Stimulated activated naive CD8-positive, alpha-beta T cell treated with anti-CD3 and anti-CD28 coated beads, Interleukin-15, amount 100 ng/mL, for 72 hours (primary cell): ENCODE data around the gene KRTAP5-9.

ENCODE experiments used
- ATAC-seq: fragments of 150-1000 bp; cut with Tn5 transposase; 2 replicates; pipeline ENCODE4 v1.10.0; 2021; ENCODE audit warnings: mild to moderate bottlenecking, moderate library complexity
- DNase-seq, 2 donors: peaks; one replicate each; pipeline ENCODE4 v3.0.0; 2021 to 2022
- H3K27ac Mint-ChIP-seq, 2 donors: one replicate each; pipeline ENCODE4 v1.8.0; 2022; ENCODE audit warnings: mild to moderate bottlenecking in 2 of 2, mixed read lengths in 2 of 2, moderate library complexity in 2 of 2
- H3K27me3 Mint-ChIP-seq: one replicate; pipeline ENCODE4 v1.8.0; 2022; ENCODE audit warnings: mixed read lengths
- H3K4me1 Mint-ChIP-seq: one replicate; pipeline ENCODE4 v1.8.0; 2022; ENCODE audit warnings: mild to moderate bottlenecking, mixed read lengths
- H3K4me3 Mint-ChIP-seq, 2 donors: one replicate each; pipeline ENCODE4 v1.8.0; 2022; ENCODE audit warnings: mild to moderate bottlenecking in 2 of 2, mixed read lengths in 2 of 2, moderate library complexity in 1 of 2
- H3K9me3 Mint-ChIP-seq, 2 donors: one replicate each; pipeline ENCODE4 v1.8.0; 2022; ENCODE audit warnings: mixed read lengths in 2 of 2

Gene KRTAP5-9, protein sequence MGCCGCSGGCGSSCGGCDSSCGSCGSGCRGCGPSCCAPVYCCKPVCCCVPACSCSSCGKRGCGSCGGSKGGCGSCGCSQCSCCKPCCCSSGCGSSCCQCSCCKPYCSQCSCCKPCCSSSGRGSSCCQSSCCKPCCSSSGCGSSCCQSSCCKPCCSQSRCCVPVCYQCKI

DNA sequence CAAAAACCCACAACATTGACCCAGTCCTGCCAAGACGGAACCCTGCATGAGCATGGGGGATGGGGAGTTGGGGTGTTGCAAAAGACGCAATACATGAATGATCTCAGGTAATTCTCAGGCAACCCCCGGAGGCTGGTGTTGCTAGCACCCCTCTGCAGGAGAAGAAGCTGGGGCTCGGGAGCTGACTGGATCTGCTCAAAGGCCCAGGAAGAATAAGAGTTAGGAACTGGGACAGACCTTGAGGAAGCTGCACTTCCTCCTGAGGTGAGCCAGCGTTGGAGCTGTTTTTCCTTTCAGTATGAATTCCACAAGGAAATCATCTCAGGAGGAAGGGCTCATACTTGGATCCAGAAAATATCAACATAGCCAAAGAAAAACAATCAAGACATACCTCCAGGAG lies at the start of gene KRTAP5-9:
TSS of gene KRTAP5-9 (plus strand) at position 301 of the 400 bp plus-strand sequence. CDS start 238 bp downstream, outside the sequence.
- Mint-ChIP-seq H3K4me1 (peaks cover 14% of the 10 kb centered on the region), H3K9me3 (peaks cover 0 to 13% of the 10 kb centered on the region in 2 donors), H3K27ac (no peak within 1 kb of the TSS), H3K4me3 (no peak within 1 kb of the TSS), H3K27me3 (peaks cover 40% of the 10 kb centered on the region)
- DNase-seq (no peak), ATAC-seq (no peak)

DNA sequence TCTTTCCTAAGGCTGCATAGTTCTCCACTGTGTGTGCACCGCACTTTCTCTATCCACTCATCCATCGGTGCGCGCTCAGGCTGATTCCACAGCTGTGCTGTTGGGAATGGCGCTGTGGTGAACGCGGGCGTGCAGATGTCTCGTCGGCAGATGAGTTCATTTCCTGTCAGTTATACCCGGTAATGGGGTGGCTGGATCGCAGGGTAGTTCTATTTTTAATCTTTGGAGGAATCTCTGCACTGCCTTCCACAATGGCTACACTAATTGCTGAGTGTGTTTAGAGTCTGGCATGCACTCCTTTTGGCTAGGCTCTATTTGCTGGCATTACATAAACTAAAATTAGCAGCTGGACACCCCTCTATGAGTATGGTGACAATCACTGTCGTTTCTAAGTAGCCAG lies 49.1 kb upstream of the KRTAP5-9 start:
- no peaks in the 10 kb centered on the region for H3K27me3 Mint-ChIP-seq
- no peaks in the 10 kb centered on the region for H3K4me1 Mint-ChIP-seq
- no peak for ATAC-seq
- DNase-seq = no peak
- no peak overlapping the region for H3K4me3 Mint-ChIP-seq
- no peak overlapping the region for H3K27ac Mint-ChIP-seq
- H3K9me3 Mint-ChIP-seq = no peaks in the 10 kb centered on the region

DNA sequence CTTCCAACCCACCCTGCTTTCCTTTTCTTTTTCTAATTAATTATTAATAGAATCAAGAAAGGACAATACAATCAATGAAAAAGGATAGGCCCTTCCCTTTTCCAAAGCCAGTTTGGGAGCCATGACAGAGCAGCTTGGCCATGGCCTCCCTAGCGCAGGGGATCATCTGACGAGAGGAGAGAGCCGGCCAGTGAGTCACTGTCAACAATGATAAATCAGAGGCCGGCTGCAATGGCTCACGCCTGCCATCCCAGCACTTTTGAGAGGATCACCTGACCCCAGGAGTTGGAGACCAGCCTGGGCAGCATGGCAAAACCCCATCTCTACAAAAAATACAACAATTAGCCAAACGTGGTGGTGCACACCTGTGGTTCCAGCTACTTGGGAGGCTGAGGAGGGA lies 48.7 kb upstream of the KRTAP5-9 start:
- no peak for DNase-seq
- H3K27me3 Mint-ChIP-seq = no peaks in the 10 kb centered on the region
- no peak for ATAC-seq
- H3K4me3 Mint-ChIP-seq = no peak overlapping the region
- peaks cover 0 to 3% of the 10 kb centered on the region in 2 donors for H3K9me3 Mint-ChIP-seq
- H3K27ac Mint-ChIP-seq = no peak overlapping the region
- H3K4me1 Mint-ChIP-seq = no peaks in the 10 kb centered on the region

DNA sequence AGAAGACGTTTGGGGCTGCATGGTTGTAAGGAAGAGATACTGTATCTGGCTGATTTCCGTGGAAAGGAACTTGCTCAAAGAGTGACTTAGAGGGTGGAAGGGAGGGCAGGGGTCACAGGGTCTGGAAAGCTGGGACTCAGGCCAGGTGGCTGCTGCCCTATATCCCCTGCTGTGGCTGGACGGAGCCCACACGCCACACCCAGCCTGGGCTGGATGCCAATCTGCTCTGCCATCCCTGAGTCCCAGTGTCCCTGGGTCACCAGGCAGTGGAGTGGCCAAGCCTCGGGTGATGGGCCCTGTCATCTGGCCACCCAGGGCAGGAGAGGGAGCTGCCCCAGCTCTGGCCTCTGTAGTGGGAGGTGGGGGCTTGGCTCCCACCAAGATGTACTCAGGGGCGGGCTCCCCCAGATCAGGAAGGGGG lies 47.6 kb upstream of the KRTAP5-9 start:
- DNase-seq (no peak), ATAC-seq (no peak)
- Mint-ChIP-seq H3K27me3 (no peaks in the 10 kb centered on the region), H3K4me3 (no peak overlapping the region), H3K9me3 (peaks cover 0 to 10% of the 10 kb centered on the region in 2 donors), H3K4me1 (no peaks in the 10 kb centered on the region), H3K27ac (no peak overlapping the region)

DNA sequence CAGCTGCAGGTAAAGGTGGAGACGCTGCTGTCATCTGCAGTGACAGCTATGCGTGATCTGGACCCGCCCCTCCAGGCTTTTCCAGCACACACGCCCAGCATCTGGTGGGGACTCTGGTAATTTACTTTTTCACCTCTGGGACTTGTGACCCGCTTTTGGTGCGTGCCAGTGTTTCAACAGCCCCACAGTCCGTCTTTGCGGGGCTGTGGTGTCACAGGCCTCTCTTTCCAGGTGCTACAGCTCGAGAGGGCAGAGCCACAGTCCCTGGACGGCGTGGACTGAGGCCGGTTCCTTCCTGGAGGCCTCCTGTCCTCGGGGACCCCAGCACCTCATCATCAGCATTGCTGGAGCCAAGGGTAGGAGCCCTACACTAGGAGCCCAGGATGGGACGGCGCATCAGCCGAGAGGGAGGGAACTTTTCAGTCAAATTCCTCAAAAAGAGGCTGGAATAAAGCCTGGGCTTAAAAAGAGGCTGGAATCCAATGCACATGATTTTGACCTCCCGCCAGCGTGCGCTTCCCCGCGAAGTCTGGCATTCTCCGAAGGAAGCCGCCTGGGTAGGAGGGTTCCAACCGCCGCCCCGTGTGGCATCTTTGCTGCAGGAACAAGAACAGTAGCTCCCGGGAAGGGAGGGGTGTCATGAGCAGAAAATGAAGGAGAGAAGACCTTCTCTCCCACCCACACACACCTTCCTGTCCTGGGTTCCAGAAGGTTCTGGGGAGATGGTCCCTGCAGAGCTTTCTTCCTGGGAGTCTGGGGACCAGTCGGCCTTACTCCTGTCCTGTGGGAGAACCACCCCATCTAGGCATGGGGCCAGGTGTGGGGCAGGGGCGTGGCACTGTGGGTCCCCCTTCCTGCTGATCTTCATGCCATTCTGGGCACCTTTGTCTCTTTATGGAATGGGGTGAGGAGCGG lies 46.9 kb upstream of the KRTAP5-9 start:
- H3K9me3 Mint-ChIP-seq = peaks cover 0 to 17% of the 10 kb centered on the region in 2 donors
- H3K27ac Mint-ChIP-seq = peak overlapping the region in 1 of 2 donors; percentile 42
- DNase-seq = no peak
- ATAC-seq = no peak
- H3K4me3 Mint-ChIP-seq = no peak overlapping the region
- H3K27me3 Mint-ChIP-seq = no peaks in the 10 kb centered on the region
- no peaks in the 10 kb centered on the region for H3K4me1 Mint-ChIP-seq

DNA sequence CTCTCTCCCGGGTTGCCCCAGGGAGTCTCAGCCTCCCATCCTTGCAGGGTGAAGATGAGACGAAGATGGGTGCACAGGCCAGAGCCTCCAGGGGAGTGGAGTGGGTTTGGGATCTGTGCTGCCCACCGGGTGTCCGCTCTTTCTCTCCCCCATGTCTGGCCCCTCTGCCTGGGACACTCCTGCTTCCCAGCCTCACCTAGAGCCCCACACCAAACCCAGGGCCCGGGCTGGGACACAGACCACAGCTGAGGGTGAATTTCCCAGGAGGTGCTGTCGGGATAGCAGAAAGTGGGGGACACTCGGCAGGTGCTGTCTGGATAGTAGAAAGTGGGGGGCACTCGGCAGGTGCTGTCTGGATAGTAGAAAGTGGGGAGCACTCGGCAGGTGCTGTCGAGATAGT lies 46.2 kb upstream of the KRTAP5-9 start:
- Mint-ChIP-seq H3K9me3 (peaks cover 0 to 19% of the 10 kb centered on the region in 2 donors), H3K4me3 (no peak overlapping the region), H3K4me1 (no peaks in the 10 kb centered on the region), H3K27ac (no peak overlapping the region), H3K27me3 (no peaks in the 10 kb centered on the region)
- ATAC-seq (no peak), DNase-seq (no peak)

DNA sequence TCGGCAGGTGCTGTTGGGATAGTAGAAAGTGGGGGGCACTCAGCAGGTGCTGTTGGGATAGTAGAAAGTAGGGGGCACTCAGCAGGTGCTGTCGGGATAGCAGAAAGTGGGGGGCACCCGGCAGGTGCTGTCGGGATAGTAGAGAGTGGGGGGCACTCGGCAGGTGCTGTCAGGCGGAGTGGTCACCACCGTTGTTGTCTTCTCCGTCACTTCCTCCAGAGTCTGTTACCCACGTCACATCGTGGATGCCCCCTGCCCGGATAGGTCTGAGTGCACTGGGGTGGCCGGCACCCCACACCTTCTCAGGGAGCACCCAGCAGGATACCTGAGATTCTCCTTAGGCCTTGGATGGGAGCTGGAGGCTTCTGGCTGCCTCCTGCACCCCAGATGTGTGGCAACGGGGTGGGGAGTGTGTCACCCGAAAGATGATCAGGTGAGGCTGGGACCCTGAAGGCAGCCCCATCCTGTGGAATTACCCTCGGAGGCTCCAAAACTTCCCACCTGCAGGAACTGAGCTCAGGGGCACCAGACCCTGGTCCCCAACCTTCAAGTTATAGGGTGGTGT lies 45.3 kb upstream of the KRTAP5-9 start:
- Mint-ChIP-seq H3K4me3 (no peak overlapping the region), H3K9me3 (peaks cover under 1 to 28% of the 10 kb centered on the region in 2 donors), H3K27me3 (no peaks in the 10 kb centered on the region)

DNA sequence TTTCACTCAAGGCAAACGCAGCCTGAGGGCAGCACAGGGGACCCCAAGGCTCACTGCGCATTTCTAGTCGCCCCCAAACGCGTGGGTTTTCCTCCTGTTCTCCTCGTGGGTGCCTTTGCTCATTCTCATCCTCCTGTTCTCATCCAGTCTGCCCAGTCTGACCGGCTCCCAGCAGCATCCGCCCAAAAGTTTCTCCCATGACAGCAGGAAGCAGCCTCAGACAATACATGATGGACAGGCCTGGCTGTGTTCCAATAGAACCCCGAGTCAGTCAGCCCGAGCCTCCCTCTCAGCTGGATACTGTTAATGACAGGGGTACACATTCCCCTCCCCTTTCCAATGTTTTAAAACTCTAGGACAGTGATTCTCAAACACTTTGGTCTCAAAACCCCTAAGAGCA lies 43.7 kb upstream of the KRTAP5-9 start:
- DNase-seq (no peak), ATAC-seq (no peak)
- Mint-ChIP-seq H3K4me3 (no peak overlapping the region), H3K27ac (peak overlapping the region in 1 of 2 donors; percentile 19), H3K9me3 (peaks cover 16 to 44% of the 10 kb centered on the region in 2 donors), H3K4me1 (no peaks in the 10 kb centered on the region), H3K27me3 (no peaks in the 10 kb centered on the region)

More for the DNA sequence above, 45.3 kb upstream of the KRTAP5-9 start:
- H3K4me1 Mint-ChIP-seq = no peaks in the 10 kb centered on the region
- DNase-seq = no peak
- no peak overlapping the region for H3K27ac Mint-ChIP-seq
- no peak for ATAC-seq

DNA sequence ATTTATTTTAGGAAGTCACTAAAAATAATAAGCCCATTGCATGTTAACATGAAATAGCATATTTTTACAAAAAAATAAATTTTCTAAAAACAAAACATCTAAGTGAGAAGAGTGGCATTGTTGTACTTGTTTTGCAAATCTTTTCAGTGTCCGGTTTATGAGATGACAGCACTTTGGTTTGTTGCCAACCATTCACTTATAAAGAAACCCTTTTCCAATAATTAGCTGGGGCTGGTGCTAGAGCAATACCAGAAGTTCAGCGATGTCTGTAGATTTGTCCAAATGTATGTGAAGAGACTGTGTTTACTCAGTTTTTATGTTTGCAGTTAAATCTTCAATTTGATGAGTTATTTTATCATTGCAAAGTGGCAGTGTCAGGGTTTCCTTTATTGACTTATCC lies 43.2 kb upstream of the KRTAP5-9 start:
- no peaks in the 10 kb centered on the region for H3K4me1 Mint-ChIP-seq
- H3K9me3 Mint-ChIP-seq = peaks cover 21 to 48% of the 10 kb centered on the region in 2 donors
- H3K27ac Mint-ChIP-seq = no peak overlapping the region
- ATAC-seq (no peak), DNase-seq (no peak)
- H3K27me3 Mint-ChIP-seq = no peaks in the 10 kb centered on the region
- no peak overlapping the region for H3K4me3 Mint-ChIP-seq

DNA sequence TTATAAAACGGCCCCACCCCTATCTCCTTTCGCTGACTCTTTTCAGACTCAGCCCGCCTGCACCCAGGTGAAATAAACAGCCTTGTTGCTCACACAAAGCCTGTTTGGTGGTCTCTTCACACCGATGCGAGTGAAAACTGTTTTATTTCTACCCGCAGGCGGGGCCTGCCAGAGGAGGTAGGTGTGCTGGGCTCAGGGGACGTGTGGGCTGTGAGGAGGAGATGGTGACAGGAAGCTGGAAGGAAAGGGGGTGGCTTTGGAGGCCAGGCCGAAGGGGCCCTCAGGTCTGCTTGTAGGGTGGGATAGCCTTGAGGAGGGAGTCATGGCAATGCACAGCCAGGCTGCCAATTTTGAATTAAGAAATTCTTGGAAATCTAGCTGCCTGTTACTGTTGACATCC lies 42.4 kb upstream of the KRTAP5-9 start:
- ATAC-seq = no peak
- no peaks in the 10 kb centered on the region for H3K27me3 Mint-ChIP-seq
- peaks cover 21 to 53% of the 10 kb centered on the region in 2 donors for H3K9me3 Mint-ChIP-seq
- no peak overlapping the region for H3K27ac Mint-ChIP-seq
- H3K4me1 Mint-ChIP-seq = no peaks in the 10 kb centered on the region
- H3K4me3 Mint-ChIP-seq = no peak overlapping the region
- DNase-seq = no peak

DNA sequence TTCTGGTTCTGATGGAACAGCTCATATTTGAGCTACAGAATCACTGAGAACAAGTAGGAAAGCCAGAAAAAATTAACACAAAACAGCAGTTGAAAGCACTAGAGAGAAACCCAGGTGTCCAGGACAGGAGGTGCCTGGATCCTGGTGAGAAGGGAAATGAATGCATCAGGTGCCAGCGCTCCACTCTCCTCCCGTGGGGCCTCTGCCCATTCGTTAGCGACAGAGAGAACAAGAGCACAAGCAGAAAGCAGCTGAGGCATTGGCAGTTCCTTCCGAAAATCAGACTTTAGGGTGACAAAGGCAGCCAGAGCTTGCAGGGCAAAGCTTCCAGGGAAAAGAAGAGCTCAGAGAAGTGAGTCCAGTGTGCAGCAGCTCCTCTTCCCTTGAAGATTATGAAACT lies 41.1 kb upstream of the KRTAP5-9 start:
- DNase-seq (no peak), ATAC-seq (no peak)
- Mint-ChIP-seq H3K4me3 (no peak overlapping the region), H3K27me3 (no peaks in the 10 kb centered on the region), H3K9me3 (peaks cover 25 to 66% of the 10 kb centered on the region in 2 donors), H3K27ac (peak overlapping the region in 1 of 2 donors; percentile 7), H3K4me1 (no peaks in the 10 kb centered on the region)

DNA sequence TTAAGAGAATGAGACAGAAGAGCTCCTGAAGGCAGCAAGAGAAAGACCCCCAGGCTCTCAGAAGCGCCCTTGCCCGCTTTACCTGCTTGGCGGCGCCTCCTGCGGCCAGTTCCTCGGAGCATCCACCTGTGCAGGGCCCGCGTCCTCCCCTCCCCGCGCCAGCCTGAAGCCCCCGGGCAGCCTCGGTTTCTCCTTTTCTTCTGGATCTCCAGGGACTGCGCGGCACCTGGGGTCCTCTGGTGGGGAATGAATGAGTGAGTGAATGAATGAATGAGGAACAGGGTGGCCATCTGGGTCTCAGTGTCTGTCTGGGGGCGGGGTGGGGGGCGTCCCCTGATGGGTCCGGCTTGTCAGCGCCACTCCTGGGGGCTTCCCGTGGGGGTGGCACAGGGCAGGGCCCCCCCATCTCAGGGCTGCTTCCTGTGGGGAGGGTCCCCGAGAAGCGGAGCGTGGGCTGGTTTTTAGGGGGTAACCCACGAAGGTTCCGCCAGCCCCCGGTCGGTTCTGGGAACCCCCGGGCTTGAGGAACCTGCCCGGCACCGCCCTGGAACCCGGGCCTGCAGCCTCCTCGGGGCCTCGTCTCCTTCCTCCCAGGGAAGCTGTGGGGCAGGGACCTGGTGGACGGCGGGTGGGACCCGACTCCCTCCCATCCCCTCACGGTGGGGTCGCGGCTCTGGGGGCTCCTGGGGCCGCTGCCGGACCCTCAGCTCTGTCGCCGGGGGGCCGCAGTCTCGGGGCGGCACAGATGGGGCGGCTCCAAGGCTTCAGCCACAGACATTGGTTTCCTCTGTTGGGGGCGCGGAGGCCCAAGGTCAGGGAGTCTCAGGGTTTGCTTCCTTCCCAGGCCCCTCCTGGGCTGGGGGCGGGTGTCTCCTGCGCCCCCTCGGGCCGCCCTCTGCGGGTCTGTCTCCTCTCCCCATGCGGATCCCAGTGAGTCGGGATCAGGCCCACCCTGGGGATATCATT lies 29.4 kb upstream of the KRTAP5-9 start:
- no peak for ATAC-seq
- H3K4me3 Mint-ChIP-seq = no peak overlapping the region

DNA sequence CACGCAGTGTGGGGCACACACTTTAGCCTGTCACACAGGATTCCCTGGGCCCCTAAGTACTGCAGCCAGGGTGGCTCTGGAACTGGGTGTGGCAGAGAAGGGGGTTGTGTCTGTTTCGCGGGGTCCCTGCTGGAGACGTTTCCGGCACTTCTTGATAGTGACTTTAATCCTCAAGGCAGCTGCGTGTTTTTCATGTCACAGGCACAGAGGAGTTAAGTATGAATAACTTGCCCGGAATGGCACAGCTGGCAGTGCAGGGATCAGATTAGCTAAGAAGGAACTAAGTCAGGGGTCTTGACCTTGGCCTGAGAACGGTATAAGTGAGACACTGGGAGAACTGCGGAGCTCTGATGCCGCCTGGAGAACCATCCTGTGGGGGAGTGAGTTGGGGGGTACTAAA lies 28.7 kb upstream of the KRTAP5-9 start:
- H3K4me3 Mint-ChIP-seq = no peak overlapping the region
- no peak overlapping the region for H3K27ac Mint-ChIP-seq
- H3K9me3 Mint-ChIP-seq = peaks cover 0 to 10% of the 10 kb centered on the region in 2 donors
- no peaks in the 10 kb centered on the region for H3K4me1 Mint-ChIP-seq
- no peak for ATAC-seq
- H3K27me3 Mint-ChIP-seq = no peaks in the 10 kb centered on the region
- DNase-seq = no peak

More for the DNA sequence above, 29.4 kb upstream of the KRTAP5-9 start:
- peaks cover 4 to 16% of the 10 kb centered on the region in 2 donors for H3K9me3 Mint-ChIP-seq
- no peaks in the 10 kb centered on the region for H3K27me3 Mint-ChIP-seq
- no peak overlapping the region for H3K27ac Mint-ChIP-seq
- DNase-seq = no peak
- no peaks in the 10 kb centered on the region for H3K4me1 Mint-ChIP-seq

DNA sequence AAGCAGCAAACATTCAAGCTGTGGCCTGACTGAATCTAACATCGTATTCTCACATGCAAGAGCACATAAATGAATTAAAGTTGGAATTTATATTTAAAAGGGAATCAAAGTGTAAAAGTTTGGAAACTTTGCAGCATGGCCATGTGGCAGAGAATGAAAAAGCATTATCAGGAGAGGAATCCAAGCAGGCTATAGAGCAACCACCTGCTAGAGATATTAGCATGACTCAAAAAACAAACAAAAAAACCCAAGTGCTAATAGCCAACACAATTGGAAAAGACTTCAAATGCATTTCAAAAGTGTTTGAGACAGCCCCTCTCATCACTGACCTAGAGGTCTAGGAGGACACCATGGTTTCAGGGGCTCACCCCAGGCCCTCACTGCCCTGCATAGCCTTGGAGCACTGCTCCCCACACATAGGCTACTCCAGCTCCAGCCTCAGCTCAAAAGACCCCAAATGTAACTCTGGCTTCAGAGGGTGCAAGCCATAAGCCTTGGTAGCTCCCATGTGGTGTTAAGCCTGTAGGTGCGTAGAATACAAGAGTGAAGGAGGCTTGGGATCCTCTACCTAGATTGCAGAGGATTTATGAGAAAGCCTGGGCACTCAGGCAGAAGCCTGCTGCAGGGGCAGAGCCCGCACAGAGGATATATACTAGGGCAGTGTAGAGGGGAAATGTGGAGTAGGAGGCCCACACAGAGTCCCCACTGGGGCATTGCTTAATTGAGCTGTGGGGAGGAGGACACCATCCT lies 22.9 kb upstream of the KRTAP5-9 start:
- H3K27me3 Mint-ChIP-seq = peaks cover 22% of the 10 kb centered on the region
- H3K9me3 Mint-ChIP-seq = peaks cover 0 to 10% of the 10 kb centered on the region in 2 donors
- no peak for ATAC-seq
- H3K4me1 Mint-ChIP-seq = no peaks in the 10 kb centered on the region
- no peak overlapping the region for H3K27ac Mint-ChIP-seq
- no peak overlapping the region for H3K4me3 Mint-ChIP-seq
- DNase-seq = no peak
